ENCODE results near the gene FAM184A.
"Not testable (repeated sequence)": the region's sequence is repeated elsewhere in the genome, so short reads cannot be mapped to it uniquely, and the experiment has no call there.

Gene FAM184A

GRCh38 chr6:119110601-119111548, 32.4 kb upstream of the FAM184A start:
- peak; percentile 74 for DNase-seq (ENCODE audit: low read depth)
- no peak overlapping the region for H3K4me3 ChIP-seq (replicated peaks; ENCODE audit: low read depth, low read length)
- peak; percentile 55 for TF ChIP-seq CTCF (IDR thresholded peaks at IDR 0.05; ENCODE audit: low read length, missing control alignments)

GRCh38 chr6:119109654-119110325, 31.3 kb upstream of the FAM184A start:
- no peak overlapping the region for H3K4me3 ChIP-seq (replicated peaks; ENCODE audit: low read depth, low read length)
- TF ChIP-seq CTCF (IDR thresholded peaks at IDR 0.05; ENCODE audit: low read length, missing control alignments), result no peak
- no peak for DNase-seq (ENCODE audit: low read depth)

- H3K4me3 ChIP-seq (replicated peaks; ENCODE audit: low read depth, low read length), result no peak overlapping the region
- DNase-seq (ENCODE audit: low read depth), result no peak
- no peak for TF ChIP-seq CTCF (IDR thresholded peaks at IDR 0.05; ENCODE audit: low read length, missing control alignments)
Measured at GRCh38 chr6:119108076-119108475, 29.6 kb upstream of the FAM184A start.

GRCh38 chr6:119105282-119105681, 26.8 kb upstream of the FAM184A start:
- TF ChIP-seq CTCF (IDR thresholded peaks at IDR 0.05; ENCODE audit: low read length, missing control alignments), result no peak

GRCh38 chr6:119102901-119103300, 24.4 kb upstream of the FAM184A start:
- no peak for DNase-seq (ENCODE audit: low read depth)
- TF ChIP-seq CTCF (IDR thresholded peaks at IDR 0.05; ENCODE audit: low read length, missing control alignments), result no peak
- H3K4me3 ChIP-seq (replicated peaks; ENCODE audit: low read depth, low read length), result no peak overlapping the region

More at GRCh38 chr6:119105282-119105681, 26.8 kb upstream of the FAM184A start:
- H3K4me3 ChIP-seq (replicated peaks; ENCODE audit: low read depth, low read length), result no peak overlapping the region
- DNase-seq (ENCODE audit: low read depth), result no peak

GRCh38 chr6:119100115-119100514, 21.7 kb upstream of the FAM184A start:
- DNase-seq (ENCODE audit: low read depth), result no peak
- no peak for TF ChIP-seq CTCF (IDR thresholded peaks at IDR 0.05; ENCODE audit: low read length, missing control alignments)
- no peak overlapping the region for H3K4me3 ChIP-seq (replicated peaks; ENCODE audit: low read depth, low read length)

- not testable (repeated sequence) for DNase-seq (ENCODE audit: low read depth)
Measured at GRCh38 chr6:119097815-119098361, 19.4 kb upstream of the FAM184A start.

More at GRCh38 chr6:119097815-119098361, 19.4 kb upstream of the FAM184A start:
- H3K4me3 ChIP-seq (replicated peaks; ENCODE audit: low read depth, low read length), result not testable (repeated sequence)
